ENCODE measurements around the gene AKT2. TPM values are rescaled to one million over a fixed set of nuclear protein-coding genes. Genes with fewer than 3 reads are reported as not detected.

The AKT2 gene
- total RNA-seq, 4 donors from 2014 or later: 63.2 to 266 (median 138) TPM

- H3K27me3 ChIP-seq: no peaks in the 10 kb centered on the region
- 50 to 74% methylated on average over 2 to 14 of the region's 14 CpGs for WGBS, 2 donors (ENCODE audit: low coverage in 1 of 2)
- intact Hi-C loops (cut with DNase I; ENCODE audit: low total_unique reads) (no loop called here), in situ Hi-C loops (cut with MboI; ENCODE audit: low pct_ligation_motif_present in 1 of 4, low pct_unique_long_range_greater_than_20kb in 1 of 4, low sequenced_read_pairs in 3 of 4) (loop anchor here in 2 of 4 donors (10.0 to 25.0 kb wide), 2 partner anchors 131 to 143 kb away; partner anchors contain the start of genes PRX (in 1 of the 2) and SERTAD1 (in 1 of the 2))
- no peak for DNase-seq
- H3K4me3 ChIP-seq: no peak overlapping the region
- peak overlapping the region; percentile 63 to 83 (median 82) for H3K27ac ChIP-seq
- H3K4me1 ChIP-seq: peaks cover 37 to 70% (median 56%) of the 10 kb centered on the region in 4 donors
- no peaks in the 10 kb centered on the region for H3K36me3 ChIP-seq
- TF ChIP-seq CTCF (IDR thresholded peaks at IDR 0.05): no peak
- no peak for TF ChIP-seq EP300 (IDR thresholded peaks at IDR 0.05; ENCODE audit: low read depth)
- no peak for TF ChIP-seq POLR2A (IDR thresholded peaks at IDR 0.05)
- TF ChIP-seq POLR2AphosphoS5 (IDR thresholded peaks at IDR 0.05): no peak
- no peaks in the 10 kb centered on the region for H3K9me3 ChIP-seq
Observed at GRCh38 chr19:40281381-40282208, 3.5 kb downstream of the AKT2 start.

GRCh38 chr19:40280608-40281221 lies 4.4 kb downstream of the AKT2 start:
- 51% methylated on average over 10 of the region's 10 CpGs; no CpG with 5 or more reads in 1 of the 2 donors for WGBS, 2 donors (ENCODE audit: low coverage in 1 of 2)
- peak overlapping the region; percentile 63 to 83 (median 82) for H3K27ac ChIP-seq
- no peaks in the 10 kb centered on the region for H3K9me3 ChIP-seq
- peak in 2 of 3 donors; percentile 57 to 75 for TF ChIP-seq POLR2AphosphoS5 (IDR thresholded peaks at IDR 0.05)
- TF ChIP-seq EP300 (IDR thresholded peaks at IDR 0.05; ENCODE audit: low read depth): no peak
- peak; percentile 70 for TF ChIP-seq POLR2A (IDR thresholded peaks at IDR 0.05)
- no peak for TF ChIP-seq CTCF (IDR thresholded peaks at IDR 0.05)
- peak; percentile 88 for DNase-seq
- no peaks in the 10 kb centered on the region for H3K27me3 ChIP-seq
- in situ Hi-C loops (cut with MboI; ENCODE audit: low pct_ligation_motif_present in 1 of 4, low pct_unique_long_range_greater_than_20kb in 1 of 4, low sequenced_read_pairs in 3 of 4) (loop anchor here in 2 of 4 donors (10.0 to 25.0 kb wide), 2 partner anchors 132 to 144 kb away; partner anchors contain the start of genes PRX (in 1 of the 2) and SERTAD1 (in 1 of the 2)), intact Hi-C loops (cut with DNase I; ENCODE audit: low total_unique reads) (no loop called here)
- peaks cover 37 to 66% (median 54%) of the 10 kb centered on the region in 4 donors for H3K4me1 ChIP-seq
- peak overlapping the region in 1 of 4 donors; percentile 6 for H3K4me3 ChIP-seq
- H3K36me3 ChIP-seq: no peaks in the 10 kb centered on the region

- no peaks in the 10 kb centered on the region for H3K36me3 ChIP-seq
- DNase-seq: no peak
- H3K27ac ChIP-seq: peak overlapping the region; percentile 63 to 83 (median 82)
- in situ Hi-C loops (cut with MboI; ENCODE audit: low pct_ligation_motif_present in 1 of 4, low pct_unique_long_range_greater_than_20kb in 1 of 4, low sequenced_read_pairs in 3 of 4) (loop anchor here in 2 of 4 donors (10.0 to 25.0 kb wide), 2 partner anchors 132 to 145 kb away; partner anchors contain the start of genes PRX (in 1 of the 2) and SERTAD1 (in 1 of the 2)), intact Hi-C loops (cut with DNase I; ENCODE audit: low total_unique reads) (no loop called here)
- whole genome bisulfite sequencing, 2 donors (ENCODE audit: low coverage in 1 of 2): 65% methylated on average over 13 of the region's 17 CpGs; no CpG with 5 or more reads in 1 of the 2 donors
- H3K27me3 ChIP-seq: no peaks in the 10 kb centered on the region
- TF ChIP-seq POLR2AphosphoS5 (IDR thresholded peaks at IDR 0.05) (no peak), POLR2A (IDR thresholded peaks at IDR 0.05) (no peak), CTCF (IDR thresholded peaks at IDR 0.05) (no peak), EP300 (IDR thresholded peaks at IDR 0.05; ENCODE audit: low read depth) (no peak)
- H3K9me3 ChIP-seq: no peaks in the 10 kb centered on the region
- peaks cover 37 to 69% (median 52%) of the 10 kb centered on the region in 4 donors for H3K4me1 ChIP-seq
- peak overlapping the region in 1 of 4 donors; percentile 6 for H3K4me3 ChIP-seq
Observed at GRCh38 chr19:40279761-40280607, 5.2 kb downstream of the AKT2 start.

All from transverse colon (tissue), 4 donors.